ENCODE results near the gene RNGTT.

Gene RNGTT

DNA sequence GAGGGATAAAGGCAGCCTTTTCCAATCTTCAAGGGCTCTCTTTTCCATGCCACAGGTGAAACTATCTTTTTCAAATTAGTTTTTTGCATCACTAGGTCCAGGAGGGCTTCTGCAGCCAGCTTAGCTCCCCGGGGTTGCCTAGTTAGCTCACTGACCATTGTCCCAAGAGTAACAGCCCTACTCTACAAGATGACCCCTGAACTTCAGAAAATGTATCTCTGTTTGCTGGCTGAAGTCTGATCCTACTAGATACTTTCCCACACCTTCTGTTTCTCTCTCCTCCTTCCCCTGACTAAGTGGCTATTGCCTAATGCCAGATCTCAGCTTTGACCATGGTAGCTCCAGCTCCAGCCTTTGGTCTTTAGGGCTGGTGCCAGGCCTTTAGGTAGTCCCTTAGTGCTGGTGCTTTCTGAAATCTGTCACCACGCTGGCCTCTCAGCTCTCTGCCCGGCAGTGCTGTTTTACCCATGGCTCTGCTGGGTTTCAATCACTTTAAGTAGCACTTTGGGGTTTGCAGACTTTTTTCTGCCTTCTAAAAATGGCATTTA, 255.1 kb downstream of the RNGTT start:
- DNase-seq: no peak

- no peak for DNase-seq
Measured at GRCh38 chr6:88705601-88706000, 257.8 kb downstream of the RNGTT start.

DNA sequence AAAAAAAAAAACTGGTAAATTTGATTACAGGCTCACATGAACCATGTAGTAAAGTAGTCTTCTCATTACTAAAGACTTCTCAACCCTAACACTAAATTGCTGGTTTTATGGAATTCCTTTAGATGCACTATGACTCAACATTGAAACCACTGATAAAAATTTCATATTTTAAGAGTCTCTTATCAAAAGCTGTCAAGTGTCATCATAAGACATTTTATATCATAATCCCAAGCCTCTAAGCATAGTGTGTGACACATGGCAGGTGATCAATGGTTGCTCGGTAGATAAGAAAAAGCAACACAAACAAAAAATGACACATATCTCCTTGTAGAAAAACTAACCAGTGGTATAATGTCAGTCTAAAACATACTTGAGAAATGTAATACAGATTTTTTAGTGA, 258.4 kb downstream of the RNGTT start:
- DNase-seq: no peak

DNA sequence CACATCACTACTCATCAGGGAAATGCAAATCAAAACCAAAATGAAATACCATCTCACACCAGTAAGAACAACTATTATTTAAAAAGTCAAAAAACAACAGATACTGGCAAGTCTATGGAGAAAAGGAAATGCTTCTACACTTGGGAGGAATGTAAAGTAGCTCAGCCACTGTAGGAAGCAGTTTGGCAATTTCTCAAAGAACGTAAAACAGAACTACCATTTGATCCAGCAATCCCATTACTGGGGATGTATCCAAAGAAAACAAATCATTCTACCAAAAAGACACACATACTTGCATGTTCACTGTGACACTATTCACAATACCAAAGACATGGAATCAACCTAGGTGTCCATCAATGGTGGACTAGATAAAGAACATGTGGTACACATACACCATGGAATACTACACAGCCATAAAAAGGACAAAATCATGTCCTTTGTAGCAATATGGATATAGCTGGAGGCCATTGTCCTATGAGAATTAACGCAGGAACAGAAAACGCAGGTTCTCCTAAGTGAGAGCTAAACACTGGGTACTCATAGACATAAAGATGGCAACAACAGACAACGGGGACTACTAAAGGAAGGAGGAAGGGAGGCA, 260.4 kb downstream of the RNGTT start:
- no peak for DNase-seq

DNA sequence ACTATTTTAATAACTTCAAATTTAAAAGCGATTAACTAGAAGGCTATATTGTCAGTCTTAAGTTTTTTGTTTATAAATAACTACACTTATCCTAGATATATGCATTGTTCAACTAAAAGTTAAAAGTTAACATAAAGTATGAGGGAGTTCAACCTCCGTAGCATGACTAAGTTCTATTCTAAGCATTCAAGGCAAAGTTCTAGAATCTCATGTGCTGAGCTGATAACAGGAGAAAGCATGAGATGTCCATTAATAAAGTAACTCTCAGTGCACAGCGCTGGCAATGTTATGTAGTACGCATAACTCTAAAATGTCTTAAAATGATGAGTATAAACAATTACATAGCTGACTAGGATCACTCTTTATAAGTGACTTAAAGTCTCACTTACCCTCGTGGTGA, 264.8 kb downstream of the RNGTT start:
- DNase-seq: no peak

DNA sequence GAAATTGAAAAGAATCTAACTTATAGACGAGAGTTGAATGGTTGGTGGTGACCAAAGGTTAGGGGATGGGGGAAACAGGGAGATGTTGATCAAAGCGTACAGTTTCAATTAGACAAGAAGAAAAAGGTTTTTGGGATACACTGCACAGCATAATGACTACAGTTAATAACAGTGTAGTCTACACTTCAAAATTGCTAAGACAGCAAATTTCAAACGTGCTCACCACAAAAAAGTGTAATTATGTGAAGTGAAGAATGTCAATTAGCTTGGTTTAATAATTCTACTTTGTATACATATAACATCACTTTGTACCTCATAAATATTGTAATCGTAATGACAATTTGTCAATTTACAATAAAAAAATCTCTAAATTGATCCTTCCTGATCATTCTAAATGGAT, 267.5 kb downstream of the RNGTT start:
- no peak for DNase-seq

DNA sequence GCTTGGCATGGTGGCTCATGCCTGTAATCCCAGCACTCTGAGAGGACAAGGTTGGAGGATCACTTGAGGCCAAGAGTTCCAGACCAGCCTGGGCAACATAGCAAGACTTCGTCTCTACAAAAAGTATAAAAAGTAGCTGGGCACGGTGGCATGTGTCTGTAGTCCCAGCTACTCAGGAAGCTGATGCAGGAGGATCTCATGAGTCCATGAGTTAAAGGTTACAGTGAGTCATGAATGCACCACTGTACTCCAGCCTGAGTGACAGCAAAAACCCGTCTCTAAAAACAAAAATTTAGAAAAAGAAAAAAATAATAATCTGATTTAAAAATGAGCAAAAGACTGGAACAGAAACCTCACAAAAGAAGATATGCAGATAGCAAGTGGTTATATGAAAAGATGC, 279.7 kb downstream of the RNGTT start:
- DNase-seq: no peak

DNA sequence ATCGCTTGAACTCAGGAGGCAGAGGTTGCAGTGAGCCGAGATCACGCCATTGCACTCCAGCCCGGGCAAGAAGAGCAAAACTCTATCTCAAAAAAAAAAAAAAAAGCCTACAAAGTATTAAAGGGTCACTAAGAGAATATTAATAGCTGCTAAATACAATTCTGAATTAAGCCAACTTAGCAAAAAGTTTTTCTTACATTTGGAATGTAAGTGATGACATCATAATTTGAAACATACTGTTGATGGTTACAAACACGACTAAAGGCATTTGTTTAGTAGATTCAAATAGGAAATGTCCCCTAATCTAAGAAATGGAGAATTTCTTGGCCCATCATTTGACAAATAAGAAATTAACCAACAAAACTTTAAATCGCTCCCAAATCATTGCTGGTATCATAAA, 282.8 kb downstream of the RNGTT start:
- DNase-seq: no peak

- DNase-seq: no peak
Measured at GRCh38 chr6:88679841-88680240, 283.6 kb downstream of the RNGTT start.

DNA sequence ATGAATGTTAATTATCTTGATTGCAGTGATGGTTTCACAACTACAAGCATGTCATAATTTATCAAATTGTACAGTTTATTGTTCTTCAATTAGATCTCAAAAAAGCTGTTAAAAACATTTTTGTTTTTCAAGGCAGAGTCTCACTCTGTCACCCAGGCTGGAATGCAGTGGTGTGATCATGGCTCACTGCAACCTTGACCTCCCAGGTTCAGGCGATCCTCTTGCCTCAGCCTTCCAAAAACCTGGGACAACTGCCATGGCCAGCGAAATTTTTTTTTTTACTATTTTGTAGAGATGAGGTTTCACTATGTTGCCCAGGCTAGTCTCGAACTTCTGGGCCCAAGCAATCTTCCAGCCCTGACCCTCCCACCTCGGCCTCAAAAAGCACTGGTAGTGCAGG, 286.1 kb downstream of the RNGTT start:
- DNase-seq: no peak

- no peak for DNase-seq
Measured at GRCh38 chr6:88671624-88672023, 291.8 kb downstream of the RNGTT start.

- no peak for DNase-seq
Measured at GRCh38 chr6:88670369-88670768, 293.0 kb downstream of the RNGTT start.

GRCh38 chr6:88669475-88669874, 293.9 kb downstream of the RNGTT start:
- no peak for DNase-seq

- DNase-seq: no peak
Measured at GRCh38 chr6:88666901-88667300, 296.5 kb downstream of the RNGTT start.

DNA sequence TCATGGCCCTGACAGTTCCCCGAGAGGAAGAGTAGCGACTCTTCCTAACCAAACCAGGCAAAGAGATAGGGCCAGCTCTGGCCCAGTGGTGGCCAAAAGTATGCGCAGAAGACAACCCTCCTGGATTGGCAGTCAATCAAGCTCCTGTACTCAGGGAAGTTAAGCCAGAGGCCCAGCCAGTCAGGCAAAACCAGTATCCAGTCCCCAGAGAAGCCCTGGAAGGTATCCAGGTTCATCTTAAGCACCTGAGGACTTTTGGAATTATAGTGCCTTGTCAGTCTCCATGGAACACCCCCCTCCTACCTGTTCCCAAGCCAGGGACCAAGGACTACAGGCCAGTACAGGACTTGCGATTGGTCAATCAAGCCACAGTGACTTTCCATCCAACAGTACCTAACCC, 298.3 kb downstream of the RNGTT start:
- no peak for DNase-seq

GRCh38 chr6:88663801-88664200, 299.6 kb downstream of the RNGTT start:
- no peak for DNase-seq

- no peak for DNase-seq
Measured at GRCh38 chr6:88662653-88663174, 300.7 kb downstream of the RNGTT start.

DNA sequence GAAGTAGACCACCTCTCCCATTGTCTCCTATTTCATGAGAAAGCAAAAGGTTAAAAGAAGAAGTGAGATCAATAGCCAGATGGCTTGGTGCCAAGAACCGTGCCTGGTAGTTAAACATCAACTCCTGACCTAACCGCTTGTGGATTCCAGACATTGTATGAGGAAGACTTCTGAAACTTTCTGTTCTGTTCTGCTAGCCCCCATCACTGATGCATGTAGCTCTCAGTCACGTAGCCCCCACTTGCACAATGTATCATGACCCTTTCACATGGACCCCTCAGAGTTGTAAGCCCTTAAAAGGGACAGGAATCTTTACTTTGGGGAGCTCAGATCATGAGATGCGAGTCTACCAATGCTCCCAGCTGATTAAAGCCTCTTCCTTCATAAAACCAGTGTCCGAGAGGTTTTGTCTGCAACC, 301.2 kb downstream of the RNGTT start:
- DNase-seq: no peak

GRCh38 chr6:88661136-88661535, 302.3 kb downstream of the RNGTT start:
- no peak for DNase-seq

DNA sequence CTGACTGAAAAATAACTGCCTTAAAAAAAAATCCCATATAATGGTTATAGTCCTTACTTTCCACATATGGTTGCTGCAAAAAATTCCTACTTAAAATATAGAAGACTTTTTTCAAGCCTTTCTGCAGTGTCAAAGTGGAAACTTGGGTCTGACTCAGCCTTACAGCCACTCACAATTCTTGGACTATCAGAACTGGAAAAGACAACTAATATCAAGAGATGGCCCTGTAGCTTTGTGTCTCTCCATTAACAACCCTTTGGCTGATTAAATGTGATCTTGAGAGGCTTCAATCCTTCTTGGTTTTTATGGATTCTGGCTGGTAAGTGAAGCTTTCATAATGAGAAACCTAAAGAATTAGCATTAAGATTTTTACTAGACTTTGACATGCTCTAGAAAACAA, 307.8 kb downstream of the RNGTT start:
- DNase-seq: no peak

- no peak for DNase-seq
Measured at GRCh38 chr6:88653936-88654335, 309.5 kb downstream of the RNGTT start.

DNA sequence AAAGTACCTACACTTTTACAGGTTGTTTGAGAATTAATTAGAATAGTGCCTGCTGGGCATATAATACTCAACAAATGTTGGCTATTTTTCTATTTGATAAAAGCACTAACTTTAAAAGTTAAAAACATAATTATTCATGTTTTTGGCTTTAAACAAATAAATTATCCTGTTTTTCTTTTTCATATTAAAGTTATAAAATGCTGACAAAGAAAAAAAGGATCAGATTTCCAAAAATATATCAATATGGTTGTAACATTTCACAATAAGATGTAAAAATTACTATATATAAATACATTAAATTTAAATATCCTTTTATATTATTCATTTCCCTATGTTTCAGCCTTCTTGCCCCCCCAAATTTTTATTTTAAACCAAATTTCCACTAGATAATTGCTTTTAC, 312.0 kb downstream of the RNGTT start:
- DNase-seq: no peak

- no peak for DNase-seq
Measured at GRCh38 chr6:88650979-88651378, 312.4 kb downstream of the RNGTT start.

- DNase-seq: no peak
Measured at GRCh38 chr6:88650029-88650619, 313.3 kb downstream of the RNGTT start.

Data from stimulated activated naive CD4-positive, alpha-beta T cell treated with Interleukin-2 at 50 U/mL for 16 hours (primary cell).